ENCODE results near the gene TBPL1. TPM values are rescaled to one million over a fixed set of nuclear protein-coding genes. Genes with fewer than 3 reads are reported as not detected.

The TBPL1 gene
- total RNA-seq, 5 donors from 2014 or later (not counting 1 experiment from before 2014, with no cell fraction given), result 27.7 to 30.5 (median 28.9) TPM

- Histone ChIP-seq H3K9me3 (no peaks in the 10 kb centered on the region), H3K4me3 (ENCODE audit: control insufficient read depth in 1 of 2, extremely low read depth in 1 of 2, low read length in 1 of 2) (no peak overlapping the region), H3K27ac (ENCODE audit: low read length) (peak overlapping the region; percentile 35), H3K36me3 (ENCODE audit: control insufficient read depth in 2 of 2, extremely low read depth in 1 of 2, insufficient read depth in 1 of 2, low read length in 1 of 2) (no peaks in the 10 kb centered on the region), H3K4me1 (ENCODE audit: control insufficient read depth in 1 of 2, extremely low read depth in 1 of 2, insufficient read depth in 2 of 2, low read length in 2 of 2) (peaks cover 5% of the 10 kb centered on the region in 2 experiments), H3K27me3 (replicated peaks in 1 of 2; ENCODE audit: control insufficient read depth in 2 of 2, extremely low read depth in 1 of 2, insufficient read depth in 2 of 2, low read length in 1 of 2) (no peaks in the 10 kb centered on the region)
- H3K27me3 Mint-ChIP-seq, result no peaks in the 10 kb centered on the region
- DNase-seq (no peak), ATAC-seq (replicated peaks in 1 of 4) (peak in 1 of 4 experiments; percentile 50)
- peak overlapping the region; percentile 38 to 77 for H3K27ac Mint-ChIP-seq
- H3K36me3 Mint-ChIP-seq, result no peaks in the 10 kb centered on the region
- peak overlapping the region in 2 of 3 donors; percentile 7 to 17 for H3K4me3 Mint-ChIP-seq
- no peaks in the 10 kb centered on the region for H3K9me3 Mint-ChIP-seq
- no CpG with 5 or more reads among the region's 1 CpG for WGBS (ENCODE audit: insufficient coverage)
- H3K4me1 Mint-ChIP-seq, result peaks cover 58 to 72% (median 66%) of the 10 kb centered on the region in 3 donors
- ChIA-PET POLR2A (interaction anchor here (0.6 to 1.0 kb wide), 3 partner anchors 16 to 670 kb away, joined by 3 to 9 read pairs (median 5); partner anchors contain the start of gene TBPL1 (in 1 of the 2)), CTCF (interaction anchor here (0.6 to 2.2 kb wide), 7 partner anchors 11 to 128 kb away, joined by 3 to 10 read pairs (median 5); no protein-coding TSS in a partner anchor)
Observed at GRCh38 chr6:133969285-133969920, 16.4 kb downstream of the TBPL1 start.

GRCh38 chr6:133969921-133970295 lies 16.9 kb downstream of the TBPL1 start:
- no peaks in the 10 kb centered on the region for H3K27me3 ChIP-seq (replicated peaks in 1 of 2; ENCODE audit: control insufficient read depth in 2 of 2, extremely low read depth in 1 of 2, insufficient read depth in 2 of 2, low read length in 1 of 2)
- ChIA-PET CTCF (interaction anchor here (0.6 to 2.2 kb wide), 10 partner anchors 11 to 1129 kb away, joined by 3 to 10 read pairs (median 5); no protein-coding TSS in a partner anchor), POLR2A (no interaction called here)
- H3K36me3 ChIP-seq (ENCODE audit: control insufficient read depth in 2 of 2, extremely low read depth in 1 of 2, insufficient read depth in 1 of 2, low read length in 1 of 2), result no peaks in the 10 kb centered on the region
- Mint-ChIP-seq H3K27me3 (no peaks in the 10 kb centered on the region), H3K36me3 (no peaks in the 10 kb centered on the region), H3K9me3 (no peaks in the 10 kb centered on the region), H3K4me3 (peak overlapping the region in 1 of 3 donors; percentile 7), H3K27ac (peak overlapping the region; percentile 59 to 65), H3K4me1 (peaks cover 54 to 68% (median 61%) of the 10 kb centered on the region in 3 donors)
- peaks cover 5% of the 10 kb centered on the region in 2 experiments for H3K4me1 ChIP-seq (ENCODE audit: control insufficient read depth in 1 of 2, extremely low read depth in 1 of 2, insufficient read depth in 2 of 2, low read length in 2 of 2)
- DNase-seq (no peak), ATAC-seq (replicated peaks in 1 of 4) (peak in 1 of 4 experiments; percentile 16)
- no peak overlapping the region for H3K4me3 ChIP-seq (ENCODE audit: control insufficient read depth in 1 of 2, extremely low read depth in 1 of 2, low read length in 1 of 2)
- no CpG with 5 or more reads among the region's 2 CpGs for WGBS (ENCODE audit: insufficient coverage)
- no peaks in the 10 kb centered on the region for H3K9me3 ChIP-seq
- no peak overlapping the region for H3K27ac ChIP-seq (ENCODE audit: low read length)

GRCh38 chr6:133971861-133972260 lies 18.8 kb downstream of the TBPL1 start:
- ATAC-seq (replicated peaks in 1 of 4) (no peak), DNase-seq (no peak)
- H3K36me3 Mint-ChIP-seq, result no peaks in the 10 kb centered on the region
- Histone ChIP-seq H3K4me3 (ENCODE audit: control insufficient read depth in 1 of 2, extremely low read depth in 1 of 2, low read length in 1 of 2) (no peak overlapping the region), H3K27ac (ENCODE audit: low read length) (no peak overlapping the region), H3K4me1 (ENCODE audit: control insufficient read depth in 1 of 2, extremely low read depth in 1 of 2, insufficient read depth in 2 of 2, low read length in 2 of 2) (peaks cover 2 to 5% of the 10 kb centered on the region in 2 experiments), H3K9me3 (no peaks in the 10 kb centered on the region), H3K36me3 (ENCODE audit: control insufficient read depth in 2 of 2, extremely low read depth in 1 of 2, insufficient read depth in 1 of 2, low read length in 1 of 2) (no peaks in the 10 kb centered on the region), H3K27me3 (replicated peaks in 1 of 2; ENCODE audit: control insufficient read depth in 2 of 2, extremely low read depth in 1 of 2, insufficient read depth in 2 of 2, low read length in 1 of 2) (no peaks in the 10 kb centered on the region)
- no CpG with 5 or more reads among the region's 1 CpG for WGBS (ENCODE audit: insufficient coverage)
- ChIA-PET CTCF (interaction anchor here in 1 of 2 donors (2.0 kb wide), 1 partner anchor 124 kb away, joined by 6 read pairs; no protein-coding TSS in a partner anchor), POLR2A (no interaction called here)
- peaks cover 47 to 61% (median 53%) of the 10 kb centered on the region in 3 donors for H3K4me1 Mint-ChIP-seq
- peak overlapping the region in 1 of 2 donors; percentile 67 for H3K27ac Mint-ChIP-seq
- H3K9me3 Mint-ChIP-seq, result no peaks in the 10 kb centered on the region
- no peak overlapping the region for H3K4me3 Mint-ChIP-seq
- no peaks in the 10 kb centered on the region for H3K27me3 Mint-ChIP-seq

- peaks cover 43 to 59% (median 53%) of the 10 kb centered on the region in 3 donors for H3K4me1 Mint-ChIP-seq
- no peak overlapping the region for H3K4me3 Mint-ChIP-seq
- DNase-seq, result no peak
- no peaks in the 10 kb centered on the region for H3K9me3 Mint-ChIP-seq
- ChIA-PET CTCF (interaction anchor here (0.6 to 2.9 kb wide), 26 partner anchors 7 to 968 kb away, joined by 3 to 43 read pairs (median 7); partner anchors contain the start of gene TBPL1 (in 1 of the 2)), POLR2A (interaction anchor here (0.5 to 1.3 kb wide), 2 partner anchors 79 to 91 kb away, joined by 3 read pairs; no protein-coding TSS in a partner anchor)
- Histone ChIP-seq H3K27ac (ENCODE audit: low read length) (no peak overlapping the region), H3K4me3 (ENCODE audit: control insufficient read depth in 1 of 2, extremely low read depth in 1 of 2, low read length in 1 of 2) (no peak overlapping the region), H3K27me3 (replicated peaks in 1 of 2; ENCODE audit: control insufficient read depth in 2 of 2, extremely low read depth in 1 of 2, insufficient read depth in 2 of 2, low read length in 1 of 2) (no peaks in the 10 kb centered on the region), H3K9me3 (no peaks in the 10 kb centered on the region), H3K36me3 (ENCODE audit: control insufficient read depth in 2 of 2, extremely low read depth in 1 of 2, insufficient read depth in 1 of 2, low read length in 1 of 2) (no peaks in the 10 kb centered on the region), H3K4me1 (ENCODE audit: control insufficient read depth in 1 of 2, extremely low read depth in 1 of 2, insufficient read depth in 2 of 2, low read length in 2 of 2) (peaks cover 2 to 5% of the 10 kb centered on the region in 2 experiments)
- no peak for ATAC-seq (replicated peaks in 1 of 4)
- H3K36me3 Mint-ChIP-seq, result no peaks in the 10 kb centered on the region
- no peak overlapping the region for H3K27ac Mint-ChIP-seq
- H3K27me3 Mint-ChIP-seq, result no peaks in the 10 kb centered on the region
- 93% methylated on average over 2 of the region's 2 CpGs for WGBS (ENCODE audit: insufficient coverage)
Observed at GRCh38 chr6:133972388-133972787, 19.4 kb downstream of the TBPL1 start.

GRCh38 chr6:133973109-133973971 lies 20.3 kb downstream of the TBPL1 start:
- H3K36me3 Mint-ChIP-seq, result no peaks in the 10 kb centered on the region

More at GRCh38 chr6:133973109-133973971, 20.3 kb downstream of the TBPL1 start:
- Histone ChIP-seq H3K9me3 (no peaks in the 10 kb centered on the region), H3K27me3 (replicated peaks in 1 of 2; ENCODE audit: control insufficient read depth in 2 of 2, extremely low read depth in 1 of 2, insufficient read depth in 2 of 2, low read length in 1 of 2) (no peaks in the 10 kb centered on the region), H3K4me1 (ENCODE audit: control insufficient read depth in 1 of 2, extremely low read depth in 1 of 2, insufficient read depth in 2 of 2, low read length in 2 of 2) (peaks cover 2 to 5% of the 10 kb centered on the region in 2 experiments), H3K36me3 (ENCODE audit: control insufficient read depth in 2 of 2, extremely low read depth in 1 of 2, insufficient read depth in 1 of 2, low read length in 1 of 2) (no peaks in the 10 kb centered on the region), H3K4me3 (ENCODE audit: control insufficient read depth in 1 of 2, extremely low read depth in 1 of 2, low read length in 1 of 2) (no peak overlapping the region), H3K27ac (ENCODE audit: low read length) (no peak overlapping the region)
- Mint-ChIP-seq H3K27me3 (no peaks in the 10 kb centered on the region), H3K9me3 (no peaks in the 10 kb centered on the region), H3K4me3 (no peak overlapping the region), H3K4me1 (peaks cover 50 to 64% (median 58%) of the 10 kb centered on the region in 3 donors), H3K27ac (peak overlapping the region in 1 of 2 donors; percentile 52)
- ChIA-PET POLR2A (interaction anchor here (0.6 to 1.3 kb wide), 2 partner anchors 15 to 90 kb away, joined by 3 read pairs; no protein-coding TSS in a partner anchor), CTCF (interaction anchor here (0.6 to 2.9 kb wide), 40 partner anchors 8 to 1206 kb away, joined by 3 to 43 read pairs (median 6); partner anchors contain the start of gene TBPL1 (in 1 of the 2))
- DNase-seq (peak in 1 of 35 experiments; percentile 73), ATAC-seq (replicated peaks in 1 of 4) (peak; percentile 42 to 66 (median 55))
- 0% methylated on average over 2 of the region's 4 CpGs for WGBS (ENCODE audit: insufficient coverage)

Measured in T-cell (primary cell).